ENCODE measurements around the gene UNC5A.

UNC5A gene

DNA sequence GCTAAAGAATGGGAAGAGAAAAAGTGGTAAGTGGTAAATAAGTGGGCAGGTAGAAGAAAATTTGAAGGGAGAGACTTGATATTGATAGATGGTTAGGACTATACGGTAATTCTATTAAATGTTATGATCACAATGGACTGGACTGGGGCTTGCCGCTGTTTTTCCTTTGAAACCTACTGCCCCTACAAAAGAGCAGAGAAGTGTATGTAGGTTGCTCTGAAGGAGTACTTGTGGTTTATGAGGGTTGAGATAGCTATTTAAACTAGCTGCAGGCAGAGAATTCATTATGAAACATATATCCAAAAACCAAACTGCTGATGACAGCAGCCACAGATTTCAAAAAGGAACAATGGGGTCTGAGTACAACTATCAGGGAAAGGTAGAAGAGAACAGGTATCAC, 105.5 kb downstream of the UNC5A start:
- no peak for DNase-seq (ENCODE audit: low read depth)
- no peak overlapping the region for H3K4me3 ChIP-seq (ENCODE audit: control insufficient read depth, low read depth, low read length)
- TF ChIP-seq, protein P1, sequence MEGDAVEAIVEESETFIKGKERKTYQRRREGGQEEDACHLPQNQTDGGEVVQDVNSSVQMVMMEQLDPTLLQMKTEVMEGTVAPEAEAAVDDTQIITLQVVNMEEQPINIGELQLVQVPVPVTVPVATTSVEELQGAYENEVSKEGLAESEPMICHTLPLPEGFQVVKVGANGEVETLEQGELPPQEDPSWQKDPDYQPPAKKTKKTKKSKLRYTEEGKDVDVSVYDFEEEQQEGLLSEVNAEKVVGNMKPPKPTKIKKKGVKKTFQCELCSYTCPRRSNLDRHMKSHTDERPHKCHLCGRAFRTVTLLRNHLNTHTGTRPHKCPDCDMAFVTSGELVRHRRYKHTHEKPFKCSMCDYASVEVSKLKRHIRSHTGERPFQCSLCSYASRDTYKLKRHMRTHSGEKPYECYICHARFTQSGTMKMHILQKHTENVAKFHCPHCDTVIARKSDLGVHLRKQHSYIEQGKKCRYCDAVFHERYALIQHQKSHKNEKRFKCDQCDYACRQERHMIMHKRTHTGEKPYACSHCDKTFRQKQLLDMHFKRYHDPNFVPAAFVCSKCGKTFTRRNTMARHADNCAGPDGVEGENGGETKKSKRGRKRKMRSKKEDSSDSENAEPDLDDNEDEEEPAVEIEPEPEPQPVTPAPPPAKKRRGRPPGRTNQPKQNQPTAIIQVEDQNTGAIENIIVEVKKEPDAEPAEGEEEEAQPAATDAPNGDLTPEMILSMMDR (IDR thresholded peaks at IDR 0.05; ENCODE audit: control insufficient read depth, insufficient read depth, low read depth, low read length, missing control alignments): no peak

DNA sequence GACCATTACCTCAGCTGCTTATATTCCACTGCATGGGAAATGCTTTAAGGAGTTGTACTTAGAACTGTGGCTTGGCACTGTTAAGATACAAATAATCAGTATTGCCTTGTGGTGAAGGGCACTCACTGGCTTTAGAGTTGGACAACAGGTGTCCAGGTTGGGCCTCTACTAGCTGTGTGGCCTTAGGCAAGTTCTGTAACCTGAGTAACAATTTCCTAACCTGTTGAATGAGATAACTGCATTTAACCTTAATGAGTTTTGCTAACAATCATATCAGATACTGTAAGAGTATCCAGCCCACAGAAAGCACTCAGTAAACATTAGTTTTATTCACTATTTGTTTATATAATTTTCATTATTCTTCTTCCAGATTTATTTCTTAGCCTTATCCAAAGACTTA, 106.0 kb downstream of the UNC5A start:
- TF ChIP-seq, protein P1 (IDR thresholded peaks at IDR 0.05; ENCODE audit: control insufficient read depth, insufficient read depth, low read depth, low read length, missing control alignments): no peak
- no peak overlapping the region for H3K4me3 ChIP-seq (ENCODE audit: control insufficient read depth, low read depth, low read length)
- DNase-seq (ENCODE audit: low read depth): no peak

DNA sequence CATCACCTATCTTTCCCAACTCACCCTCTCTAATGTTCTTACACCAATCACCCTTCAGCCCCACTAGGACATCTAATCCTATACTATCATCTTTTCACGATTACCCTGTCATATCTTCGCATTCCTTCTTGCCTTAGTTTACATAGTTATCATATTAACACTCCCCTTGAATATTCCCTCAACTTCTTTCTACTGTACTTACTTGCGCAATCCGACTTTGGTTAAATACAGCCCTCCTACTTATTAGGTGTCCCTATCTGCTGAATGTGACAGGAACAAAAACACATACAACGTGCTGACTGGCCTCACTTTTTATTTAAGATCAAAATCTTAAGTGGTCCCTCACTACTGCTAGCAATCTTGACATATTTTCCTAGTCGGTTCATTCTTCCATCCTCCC, 108.3 kb downstream of the UNC5A start:
- H3K4me3 ChIP-seq (ENCODE audit: control insufficient read depth, low read depth, low read length): no peak overlapping the region
- TF ChIP-seq, protein P1 (IDR thresholded peaks at IDR 0.05; ENCODE audit: control insufficient read depth, insufficient read depth, low read depth, low read length, missing control alignments): no peak
- no peak for DNase-seq (ENCODE audit: low read depth)

DNA sequence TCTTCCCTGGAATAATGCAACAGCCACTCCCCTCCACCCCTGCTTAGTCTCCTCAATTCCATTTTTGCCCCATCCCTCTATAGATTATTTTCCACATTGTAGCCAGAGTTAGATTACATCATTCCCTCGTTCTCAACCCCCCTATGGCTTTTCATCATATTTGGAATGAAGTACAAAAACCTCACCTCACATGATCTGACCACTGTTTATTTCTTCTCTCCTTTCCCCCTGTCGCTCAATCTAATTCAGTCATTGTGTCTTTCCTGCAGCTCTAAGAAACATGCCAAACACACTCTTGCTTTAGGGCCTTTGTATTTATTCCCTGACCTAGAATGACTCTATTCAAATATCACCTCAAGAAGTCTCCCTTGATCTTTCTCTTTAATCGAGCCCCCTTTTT, 111.4 kb downstream of the UNC5A start:
- no peak overlapping the region for H3K4me3 ChIP-seq (ENCODE audit: control insufficient read depth, low read depth, low read length)
- TF ChIP-seq, protein P1 (IDR thresholded peaks at IDR 0.05; ENCODE audit: control insufficient read depth, insufficient read depth, low read depth, low read length, missing control alignments): no peak
- no peak for DNase-seq (ENCODE audit: low read depth)

DNA sequence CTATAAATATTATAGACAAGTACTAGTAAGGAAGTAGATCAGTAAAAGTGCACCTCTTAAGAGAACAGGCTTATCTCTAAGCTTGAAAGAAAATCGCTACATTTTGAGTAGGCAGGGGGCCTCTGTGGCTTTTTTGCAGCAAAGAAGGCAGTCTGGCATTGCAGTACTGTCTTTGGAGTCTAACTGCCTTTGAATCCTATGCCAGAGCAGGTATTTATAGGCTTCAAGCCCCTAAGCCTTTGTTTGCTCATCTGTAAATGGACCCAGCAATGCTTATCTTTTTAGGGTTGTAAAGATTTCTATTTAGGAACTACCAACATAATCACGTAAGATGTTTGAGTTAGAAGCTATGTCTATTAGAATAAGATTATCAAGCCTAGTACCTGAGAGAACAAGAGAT, 112.5 kb downstream of the UNC5A start:
- DNase-seq (ENCODE audit: low read depth): no peak

DNA sequence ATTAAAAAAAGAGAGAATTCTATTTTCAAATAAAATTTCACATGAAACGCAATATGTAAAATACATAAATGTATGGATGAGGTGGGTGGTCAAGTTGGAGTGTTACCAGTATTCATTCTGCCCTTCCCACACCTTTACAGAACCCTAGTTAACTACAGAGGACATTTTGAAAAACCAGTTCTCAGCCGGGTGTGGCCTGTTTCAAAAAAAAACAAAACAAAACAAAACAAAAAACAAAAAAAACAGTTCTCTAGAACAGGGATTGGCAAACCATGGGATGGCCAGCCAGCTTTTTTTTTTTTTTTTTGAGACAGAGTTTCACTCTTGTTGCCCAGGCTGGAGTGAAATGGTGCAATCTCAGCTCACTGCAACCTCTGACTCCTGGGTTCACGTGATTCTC, 117.2 kb downstream of the UNC5A start:
- TF ChIP-seq, protein P1 (IDR thresholded peaks at IDR 0.05; ENCODE audit: control insufficient read depth, insufficient read depth, low read depth, low read length, missing control alignments): no peak
- H3K4me3 ChIP-seq (ENCODE audit: control insufficient read depth, low read depth, low read length): no peak overlapping the region
- DNase-seq (ENCODE audit: low read depth): no peak

More for the DNA sequence above, 112.5 kb downstream of the UNC5A start:
- H3K4me3 ChIP-seq (ENCODE audit: control insufficient read depth, low read depth, low read length): no peak overlapping the region
- TF ChIP-seq, protein P1 (IDR thresholded peaks at IDR 0.05; ENCODE audit: control insufficient read depth, insufficient read depth, low read depth, low read length, missing control alignments): no peak

DNA sequence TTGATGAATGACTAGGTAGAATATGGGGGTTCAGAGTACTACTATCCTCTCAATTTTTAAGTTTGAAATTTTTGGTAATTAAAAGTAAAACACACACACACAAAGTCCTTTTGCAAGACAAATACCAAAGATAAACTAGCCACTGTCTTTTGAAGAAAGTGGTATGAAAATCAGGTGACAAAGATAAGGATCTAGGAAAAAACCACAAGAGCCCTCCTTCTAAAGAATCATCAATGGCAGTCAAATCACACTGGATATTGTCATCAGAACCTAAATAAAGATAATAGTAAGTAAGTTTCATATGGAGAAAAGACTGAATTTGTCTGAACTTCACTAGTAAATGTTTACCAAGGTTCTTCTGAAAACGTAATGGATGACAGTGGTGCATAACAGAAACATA, 119.3 kb downstream of the UNC5A start:
- no peak overlapping the region for H3K4me3 ChIP-seq (ENCODE audit: control insufficient read depth, low read depth, low read length)
- TF ChIP-seq, protein P1 (IDR thresholded peaks at IDR 0.05; ENCODE audit: control insufficient read depth, insufficient read depth, low read depth, low read length, missing control alignments): no peak
- DNase-seq (ENCODE audit: low read depth): no peak

All from AG09309 (cell line).